OCI-LY3 (cell line): ENCODE measurements around the gene ALKAL2.

ENCODE experiments used
- CTCF ChIP-seq: fragments of 200-600, 300-600 bp; sonication (generic); IDR thresholded peaks from 2 replicates; pipeline ENCODE4 v1.5.1; 2014; ENCODE audit warnings: antibody characterized with exemption, low read length, low read depth
- EZH2phosphoT487 ChIP-seq: fragments of 200-600 bp; shearing (Covaris generic); IDR thresholded peaks from 2 replicates; pipeline ENCODE4 v1.6.1; 2018; ENCODE audit warnings: antibody characterized with exemption, mixed run types, low read depth

GRCh38 chr2:286774-287392, 1.0 kb downstream of the ALKAL2 start:
- no peak for TF ChIP-seq CTCF
- TF ChIP-seq EZH2phosphoT487 = no peak
